ENCODE measurements around the gene PALD1. TPM values are rescaled to one million over a fixed set of nuclear protein-coding genes. Genes with fewer than 3 reads are reported as not detected.

PALD1 gene
- polyA plus RNA-seq, 1 donor from 2014 or later, result 0.08 TPM

DNA sequence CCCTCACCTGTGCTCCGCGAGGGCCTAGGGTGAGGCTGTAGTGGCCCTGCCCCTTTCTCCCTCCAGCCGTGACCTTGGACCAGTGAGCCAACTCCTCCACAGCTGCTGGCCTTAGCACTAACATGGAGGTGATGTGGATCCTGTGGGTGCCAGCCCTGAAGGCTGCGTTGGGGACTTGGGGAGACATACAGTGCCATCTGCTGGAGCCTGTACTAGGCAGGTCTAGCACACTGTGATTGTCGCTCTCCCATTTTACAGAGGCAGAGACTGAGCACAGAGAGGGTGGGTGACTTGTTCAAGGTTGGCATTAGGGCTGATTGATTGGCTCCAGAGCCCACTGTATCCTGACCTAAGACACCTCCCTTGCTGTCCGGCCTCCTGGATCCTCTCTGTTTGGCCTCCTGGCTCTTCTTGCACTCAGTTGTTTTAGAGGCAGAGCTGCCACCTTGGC is 86.4 kb downstream of the PALD1 start:
- H3K4me3 Mint-ChIP-seq, result no peak overlapping the region
- H3K4me1 Mint-ChIP-seq, result peaks cover 0 to 6% (median 0%) of the 10 kb centered on the region in 3 donors
- peak overlapping the region in 1 of 3 donors; percentile 86 for H3K27ac Mint-ChIP-seq
- H3K9me3 Mint-ChIP-seq, result no peaks in the 10 kb centered on the region
- peaks cover 4% of the 10 kb centered on the region for H3K36me3 Mint-ChIP-seq
- peaks cover 1% of the 10 kb centered on the region for H3K27me3 Mint-ChIP-seq

DNA sequence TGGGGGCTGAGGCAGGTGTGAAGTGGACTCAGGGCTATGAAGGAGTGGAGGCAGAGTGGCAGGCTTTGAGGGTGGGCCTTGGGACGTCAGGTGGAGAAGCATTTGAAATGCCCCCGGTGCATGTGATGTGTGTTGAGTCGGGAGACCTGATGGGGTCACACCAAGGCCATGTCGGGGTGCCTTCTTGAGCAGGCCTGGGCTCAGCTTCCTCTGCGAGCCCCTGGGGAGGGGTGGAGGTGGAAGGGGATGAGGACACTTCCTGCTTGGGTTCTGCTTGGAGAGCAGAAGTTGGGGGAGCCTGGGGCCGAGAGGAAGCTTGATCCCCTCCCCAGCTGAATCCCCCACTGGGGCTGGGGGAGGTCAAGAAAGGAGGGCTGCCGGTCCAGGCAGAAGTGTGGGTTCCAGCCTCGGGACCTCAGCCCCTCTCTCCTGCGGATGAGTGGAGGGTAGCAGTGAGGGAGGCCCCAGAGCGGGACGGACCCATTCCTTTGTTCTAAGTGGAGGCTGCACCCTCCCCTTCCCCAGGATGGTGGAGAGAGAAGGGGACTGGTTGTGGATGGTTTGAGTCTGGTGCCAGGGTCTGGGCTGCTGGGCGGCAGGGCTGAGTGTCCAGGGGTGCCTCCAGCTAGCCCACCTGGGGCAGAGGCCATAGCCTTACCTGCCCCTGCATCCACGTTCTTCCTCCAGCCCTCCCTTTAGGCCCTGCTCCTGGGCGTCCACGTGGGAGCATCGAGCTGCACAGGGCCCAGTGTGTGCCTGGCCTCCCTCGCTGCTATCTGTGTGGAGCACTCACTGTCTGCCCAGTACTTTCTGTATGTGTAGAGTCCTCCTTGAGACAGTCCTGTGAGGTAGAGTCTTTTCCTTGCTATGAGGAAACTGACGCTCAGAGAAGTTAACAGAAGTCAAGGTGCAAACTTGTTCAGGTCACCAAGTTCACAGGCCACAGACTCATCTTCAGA is 87.3 kb downstream of the PALD1 start:
- H3K27me3 Mint-ChIP-seq, result peaks cover 1% of the 10 kb centered on the region
- H3K4me1 Mint-ChIP-seq, result peaks cover 0 to 4% (median 0%) of the 10 kb centered on the region in 3 donors
- no peak overlapping the region for H3K4me3 Mint-ChIP-seq
- H3K9me3 Mint-ChIP-seq, result no peaks in the 10 kb centered on the region
- peaks cover 4% of the 10 kb centered on the region for H3K36me3 Mint-ChIP-seq
- H3K27ac Mint-ChIP-seq, result peak overlapping the region in 1 of 3 donors; percentile 86

DNA sequence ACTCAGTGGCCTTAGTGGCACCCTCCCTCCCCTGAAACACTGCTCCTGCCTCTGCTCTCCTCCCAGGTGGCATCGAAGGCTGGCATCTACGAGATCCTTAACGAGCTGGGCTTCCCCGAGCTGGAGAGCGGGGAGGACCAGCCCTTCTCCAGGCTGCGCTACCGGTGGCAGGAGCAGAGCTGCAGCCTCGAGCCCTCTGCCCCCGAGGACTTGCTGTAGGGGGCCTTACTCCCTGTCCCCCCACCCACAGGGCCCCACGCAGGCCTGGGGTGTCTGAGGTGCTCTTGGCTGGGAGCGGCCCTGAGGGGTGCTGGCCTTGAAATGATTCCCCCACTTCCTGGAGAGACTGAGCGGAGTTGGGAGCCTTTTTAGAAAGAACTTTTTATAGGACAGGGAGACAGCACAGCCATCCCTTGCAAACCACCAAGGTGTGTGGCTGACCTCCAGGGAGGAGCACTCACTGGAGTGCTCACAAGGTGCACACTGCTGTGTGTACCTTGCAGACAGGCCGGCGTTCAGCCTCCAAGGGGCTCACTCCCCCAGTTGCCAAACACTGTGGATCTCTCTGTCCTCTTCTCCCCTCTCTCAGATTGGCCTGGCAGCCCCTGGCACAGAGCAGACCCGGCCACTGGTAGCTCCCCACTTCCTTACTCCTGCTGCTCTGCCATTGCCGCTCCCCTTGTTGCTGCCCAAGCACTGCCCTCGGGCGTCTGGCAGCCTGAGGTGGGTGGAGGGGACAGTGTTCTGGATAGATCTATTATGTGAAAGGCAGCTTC is 88.1 kb downstream of the PALD1 start:
- Mint-ChIP-seq H3K4me3 (no peak overlapping the region), H3K27ac (no peak overlapping the region), H3K9me3 (no peaks in the 10 kb centered on the region), H3K36me3 (peaks cover 4% of the 10 kb centered on the region), H3K4me1 (peaks cover 0 to 3% (median 0%) of the 10 kb centered on the region in 3 donors), H3K27me3 (peaks cover 1% of the 10 kb centered on the region)

DNA sequence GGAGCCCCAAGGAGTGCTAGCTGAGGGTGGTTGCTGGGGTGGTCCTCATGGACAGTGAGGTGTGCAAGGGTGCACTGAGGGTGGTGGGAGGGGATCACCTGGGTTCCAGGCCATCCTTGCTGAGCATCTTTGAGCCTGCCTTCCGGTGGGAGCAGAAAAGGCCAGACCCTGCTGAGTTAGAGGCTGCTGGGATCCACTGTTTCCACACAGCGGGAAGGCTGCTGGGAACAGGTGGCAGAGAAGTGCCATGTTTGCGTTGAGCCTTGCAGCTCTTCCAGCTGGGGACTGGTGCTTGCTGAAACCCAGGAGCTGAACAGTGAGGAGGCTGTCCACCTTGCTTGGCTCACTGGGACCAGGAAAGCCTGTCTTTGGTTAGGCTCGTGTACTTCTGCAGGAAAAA is 89.0 kb downstream of the PALD1 start:
- Mint-ChIP-seq H3K9me3 (no peaks in the 10 kb centered on the region), H3K27me3 (peaks cover 1% of the 10 kb centered on the region), H3K27ac (no peak overlapping the region), H3K4me1 (peaks cover 0 to 3% (median 0%) of the 10 kb centered on the region in 3 donors), H3K4me3 (no peak overlapping the region), H3K36me3 (peaks cover 4% of the 10 kb centered on the region)

DNA sequence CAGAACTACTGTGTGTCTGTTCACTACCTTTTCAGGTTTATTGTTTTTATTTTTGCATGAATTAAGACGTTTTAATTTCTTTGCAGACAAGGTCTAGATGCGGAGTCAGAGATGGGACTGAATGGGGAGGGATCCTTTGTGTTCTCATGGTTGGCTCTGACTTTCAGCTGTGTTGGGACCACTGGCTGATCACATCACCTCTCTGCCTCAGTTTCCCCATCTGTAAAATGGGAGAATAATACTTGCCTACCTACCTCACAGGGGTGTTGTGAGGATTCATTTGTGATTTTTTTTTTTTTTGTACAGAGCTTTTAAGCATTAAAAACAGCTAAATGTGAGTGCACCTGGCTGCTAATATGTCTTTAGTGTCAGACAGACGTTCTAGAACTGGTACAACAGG is 89.5 kb downstream of the PALD1 start:
- Mint-ChIP-seq H3K4me3 (no peak overlapping the region), H3K4me1 (peaks cover 0 to 3% (median 0%) of the 10 kb centered on the region in 3 donors), H3K27me3 (peaks cover 1% of the 10 kb centered on the region), H3K27ac (no peak overlapping the region), H3K36me3 (peaks cover 4% of the 10 kb centered on the region), H3K9me3 (no peaks in the 10 kb centered on the region)

DNA sequence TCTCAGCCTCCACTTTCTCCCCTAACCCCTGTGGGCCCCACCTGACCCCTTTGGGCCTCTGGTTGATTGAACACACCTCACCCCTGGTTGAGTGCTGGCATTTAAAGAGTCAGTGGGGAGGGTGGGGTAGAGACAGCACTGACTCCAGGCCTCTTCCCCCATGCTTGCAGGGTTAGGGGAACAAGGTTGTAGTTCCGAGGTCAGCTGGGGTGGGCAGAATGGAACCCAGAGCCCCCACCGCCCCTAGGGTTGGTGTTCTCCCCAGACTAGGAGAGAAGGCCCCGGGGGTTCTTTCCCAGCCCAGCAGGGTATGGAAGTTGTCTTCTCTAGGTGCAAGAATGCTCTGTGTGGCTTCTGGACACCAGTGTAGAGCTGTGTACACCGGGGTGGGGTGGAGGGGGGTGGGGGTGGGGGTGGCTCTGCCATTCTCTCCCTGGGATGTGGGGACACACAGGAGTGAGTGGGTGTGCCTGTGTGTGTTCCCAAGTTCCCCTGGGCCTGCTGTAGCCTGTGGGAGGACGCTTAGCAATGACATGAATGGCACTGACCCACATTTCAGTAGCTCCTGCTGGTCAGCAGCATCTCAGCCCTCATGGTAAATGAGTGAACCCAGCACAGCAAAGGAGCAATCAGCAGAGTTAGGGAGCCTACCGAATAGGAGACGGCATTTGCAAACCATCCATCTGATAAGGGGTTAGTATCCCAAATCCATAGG is 90.4 kb downstream of the PALD1 start:
- H3K36me3 Mint-ChIP-seq, result peaks cover 4% of the 10 kb centered on the region
- H3K4me1 Mint-ChIP-seq, result peaks cover 0 to 3% (median under 1%) of the 10 kb centered on the region in 3 donors
- H3K4me3 Mint-ChIP-seq, result no peak overlapping the region
- peaks cover 1% of the 10 kb centered on the region for H3K27me3 Mint-ChIP-seq
- H3K27ac Mint-ChIP-seq, result no peak overlapping the region
- no peaks in the 10 kb centered on the region for H3K9me3 Mint-ChIP-seq

DNA sequence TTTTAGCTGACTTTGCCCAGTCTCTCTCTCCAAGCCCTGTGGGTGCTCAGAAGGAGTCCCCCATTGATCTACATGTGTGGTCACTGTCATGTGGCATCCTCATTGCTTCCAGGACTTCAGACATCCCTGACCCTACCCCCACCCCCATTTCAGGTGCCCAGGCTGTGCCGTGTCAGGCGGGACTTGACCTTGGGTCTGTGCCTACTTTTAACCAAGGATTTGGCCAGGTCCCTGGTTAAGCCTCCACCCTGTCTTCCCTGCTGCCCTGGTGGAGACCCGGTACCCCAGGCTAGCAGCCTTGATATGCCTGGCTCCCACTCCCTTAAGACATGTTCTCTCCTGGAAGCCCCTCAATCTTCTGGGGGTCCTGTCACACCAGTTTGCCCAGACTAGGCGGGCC is 92.7 kb downstream of the PALD1 start:
- Mint-ChIP-seq H3K4me3 (no peak overlapping the region), H3K27me3 (peaks cover 1% of the 10 kb centered on the region), H3K36me3 (peaks cover 2% of the 10 kb centered on the region), H3K9me3 (no peaks in the 10 kb centered on the region), H3K27ac (no peak overlapping the region), H3K4me1 (peaks cover 7 to 10% (median 10%) of the 10 kb centered on the region in 3 donors)

DNA sequence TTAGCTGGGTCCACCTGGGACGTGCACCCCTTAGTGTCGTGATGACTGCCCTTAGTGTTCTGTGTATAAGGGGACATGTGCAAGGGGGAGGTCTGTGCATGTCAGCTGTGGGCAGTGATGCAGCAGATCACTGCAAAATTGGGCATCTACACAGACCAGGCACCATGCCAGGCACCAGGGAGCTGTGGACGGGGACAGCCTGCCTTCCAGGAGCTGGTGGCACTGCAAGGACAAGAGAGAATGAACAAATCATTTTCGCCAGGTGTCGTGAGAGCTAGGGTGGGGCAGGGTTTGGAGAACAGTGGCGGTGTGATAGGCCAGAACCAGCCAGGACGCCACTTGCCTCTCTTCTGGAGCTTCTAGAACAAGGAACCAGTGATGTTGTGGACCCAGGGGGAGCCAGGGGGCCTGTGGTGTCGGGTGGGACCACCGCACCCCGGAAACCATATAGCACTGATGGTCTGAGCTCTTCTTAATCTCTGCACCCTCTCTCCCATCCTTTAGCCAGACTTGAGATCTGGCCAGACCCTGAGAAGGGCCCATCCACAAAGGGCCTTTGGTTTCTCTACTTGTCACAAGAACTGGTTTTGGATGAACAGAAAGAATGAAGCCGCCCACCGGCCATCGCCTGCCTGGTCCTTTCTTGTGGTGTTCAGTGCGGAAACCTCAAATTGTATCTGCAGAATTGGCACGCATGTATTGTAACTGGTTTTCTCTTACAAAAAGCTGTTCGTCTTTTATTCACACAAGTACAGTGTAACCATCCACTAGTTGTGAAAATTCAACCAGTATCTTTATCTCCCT is 93.3 kb downstream of the PALD1 start:
- H3K27me3 Mint-ChIP-seq, result peaks cover 1% of the 10 kb centered on the region
- no peak overlapping the region for H3K27ac Mint-ChIP-seq
- H3K4me3 Mint-ChIP-seq, result no peak overlapping the region
- peaks cover 2% of the 10 kb centered on the region for H3K36me3 Mint-ChIP-seq
- H3K9me3 Mint-ChIP-seq, result no peaks in the 10 kb centered on the region
- peaks cover 13 to 16% (median 16%) of the 10 kb centered on the region in 3 donors for H3K4me1 Mint-ChIP-seq

DNA sequence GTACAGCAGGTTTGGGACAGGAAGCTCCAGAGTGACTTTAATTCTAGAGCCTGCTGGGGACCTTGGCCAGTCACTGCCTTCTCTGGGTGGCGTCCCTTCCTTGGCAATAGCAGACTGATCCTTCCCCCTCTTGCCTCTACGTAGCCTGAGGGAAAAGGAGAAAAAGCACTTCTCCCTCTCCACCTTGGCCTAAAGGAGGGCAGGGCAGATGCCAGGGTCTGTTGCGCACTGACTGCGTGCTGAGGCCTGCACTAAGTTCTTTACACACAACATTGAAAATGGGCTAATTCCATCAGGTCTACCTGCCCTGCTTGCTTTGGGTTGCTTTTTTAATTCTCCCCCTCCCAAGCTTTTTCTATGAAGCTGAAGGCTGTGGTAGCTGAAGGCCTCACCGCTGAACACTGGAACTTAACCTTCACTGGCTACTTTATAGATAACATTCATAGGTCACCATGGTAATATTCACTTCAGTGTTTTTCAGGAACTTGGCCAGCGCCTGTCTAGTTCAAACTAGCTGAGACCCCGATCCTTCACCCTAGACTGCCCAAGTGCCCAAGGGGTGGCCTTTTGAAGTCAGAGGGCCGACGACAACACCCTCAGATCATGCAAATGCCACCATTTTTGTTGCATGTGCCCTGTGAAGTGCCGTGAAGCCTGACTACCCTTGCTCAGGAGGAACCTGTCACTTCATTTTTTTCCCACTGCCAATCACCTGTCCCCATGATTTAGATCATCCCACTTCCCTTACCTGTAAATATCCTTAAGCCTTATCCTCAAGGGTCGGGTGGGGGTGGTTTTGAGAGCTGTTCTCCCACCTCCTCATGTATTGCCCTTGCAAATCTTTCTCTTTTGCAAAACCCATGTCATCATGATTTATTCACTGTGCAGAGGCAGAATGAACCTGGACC is 95.3 kb downstream of the PALD1 start:
- no peaks in the 10 kb centered on the region for H3K36me3 Mint-ChIP-seq
- no peaks in the 10 kb centered on the region for H3K27me3 Mint-ChIP-seq
- H3K9me3 Mint-ChIP-seq, result no peaks in the 10 kb centered on the region
- H3K4me1 Mint-ChIP-seq, result peaks cover 25 to 31% (median 30%) of the 10 kb centered on the region in 3 donors
- H3K27ac Mint-ChIP-seq, result no peak overlapping the region
- H3K4me3 Mint-ChIP-seq, result peak overlapping the region in 1 of 4 donors; percentile 11

DNA sequence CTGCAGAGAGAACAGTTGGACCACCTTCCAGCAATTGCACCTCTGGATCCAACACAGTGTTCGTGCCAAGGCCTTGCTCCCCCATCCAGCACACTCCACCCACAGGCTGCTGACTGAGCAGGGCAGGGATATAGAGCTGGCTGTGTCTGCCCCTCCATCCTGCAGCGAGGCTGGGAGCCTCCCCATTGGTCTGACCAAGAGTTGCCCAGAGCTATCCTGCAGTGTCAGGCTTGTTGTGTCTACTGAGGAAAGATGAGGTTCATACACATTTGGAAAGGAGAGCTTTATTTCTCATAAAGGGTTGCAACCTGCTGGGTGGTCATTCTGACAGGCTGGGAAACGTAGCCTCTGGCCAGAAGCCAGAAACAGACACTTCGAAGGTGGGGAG is 96.9 kb downstream of the PALD1 start:
- no peaks in the 10 kb centered on the region for H3K9me3 Mint-ChIP-seq
- peak overlapping the region; percentile 2 to 90 (median 69) for H3K27ac Mint-ChIP-seq
- peak overlapping the region in 2 of 4 donors; percentile 86 to 88 for H3K4me3 Mint-ChIP-seq
- H3K36me3 Mint-ChIP-seq, result no peaks in the 10 kb centered on the region
- no peaks in the 10 kb centered on the region for H3K27me3 Mint-ChIP-seq
- H3K4me1 Mint-ChIP-seq, result peaks cover 39 to 40% (median 40%) of the 10 kb centered on the region in 3 donors

DNA sequence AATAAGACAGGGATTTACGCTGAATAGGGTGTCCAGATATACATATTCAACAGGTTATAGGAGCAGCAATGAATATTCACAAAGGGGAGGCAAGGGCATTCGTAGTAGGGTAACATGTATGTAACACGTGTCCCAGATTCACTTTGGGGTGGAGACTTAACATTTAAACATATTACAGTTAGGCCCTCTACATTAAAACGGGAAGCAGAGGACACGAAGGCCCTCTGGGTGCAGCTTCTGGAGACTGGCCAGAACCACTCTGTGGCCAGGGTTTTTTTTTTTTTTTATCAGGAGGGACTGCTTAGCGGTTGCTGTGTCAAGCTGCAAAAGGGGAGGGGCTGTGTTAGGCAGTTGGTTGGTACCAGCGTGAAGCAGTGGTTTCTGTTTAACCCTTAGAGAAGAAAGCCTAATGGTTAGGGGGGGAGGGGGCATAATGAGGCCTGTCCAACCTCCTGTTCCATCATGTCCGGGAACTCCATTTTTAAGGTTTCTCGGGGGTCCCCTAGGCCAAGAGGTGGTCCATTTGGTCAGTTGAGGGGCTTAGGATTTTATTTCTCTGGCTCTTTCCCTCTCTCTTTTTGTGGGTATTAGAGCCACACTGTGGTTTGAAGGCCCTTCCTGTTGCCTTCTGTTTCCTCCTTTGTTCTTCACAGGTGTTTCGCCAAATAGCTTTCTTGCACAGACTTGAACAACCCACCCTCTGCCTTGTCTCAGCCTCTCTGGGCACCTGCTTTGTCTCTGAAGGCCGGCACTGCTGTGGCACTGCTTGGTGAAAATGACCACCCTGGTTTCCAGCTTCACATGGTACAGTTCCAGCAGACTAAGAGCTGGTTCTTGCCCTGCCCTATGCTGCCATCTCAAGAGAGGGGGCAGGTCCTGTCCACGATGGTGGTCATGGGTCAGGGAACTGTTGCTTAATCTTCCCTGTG is 97.6 kb downstream of the PALD1 start:
- Mint-ChIP-seq H3K27me3 (no peaks in the 10 kb centered on the region), H3K4me3 (peak overlapping the region; percentile 21 to 88 (median 72)), H3K36me3 (no peaks in the 10 kb centered on the region), H3K4me1 (peaks cover 39 to 40% (median 40%) of the 10 kb centered on the region in 3 donors), H3K27ac (peak overlapping the region; percentile 2 to 90 (median 69)), H3K9me3 (no peaks in the 10 kb centered on the region)

DNA sequence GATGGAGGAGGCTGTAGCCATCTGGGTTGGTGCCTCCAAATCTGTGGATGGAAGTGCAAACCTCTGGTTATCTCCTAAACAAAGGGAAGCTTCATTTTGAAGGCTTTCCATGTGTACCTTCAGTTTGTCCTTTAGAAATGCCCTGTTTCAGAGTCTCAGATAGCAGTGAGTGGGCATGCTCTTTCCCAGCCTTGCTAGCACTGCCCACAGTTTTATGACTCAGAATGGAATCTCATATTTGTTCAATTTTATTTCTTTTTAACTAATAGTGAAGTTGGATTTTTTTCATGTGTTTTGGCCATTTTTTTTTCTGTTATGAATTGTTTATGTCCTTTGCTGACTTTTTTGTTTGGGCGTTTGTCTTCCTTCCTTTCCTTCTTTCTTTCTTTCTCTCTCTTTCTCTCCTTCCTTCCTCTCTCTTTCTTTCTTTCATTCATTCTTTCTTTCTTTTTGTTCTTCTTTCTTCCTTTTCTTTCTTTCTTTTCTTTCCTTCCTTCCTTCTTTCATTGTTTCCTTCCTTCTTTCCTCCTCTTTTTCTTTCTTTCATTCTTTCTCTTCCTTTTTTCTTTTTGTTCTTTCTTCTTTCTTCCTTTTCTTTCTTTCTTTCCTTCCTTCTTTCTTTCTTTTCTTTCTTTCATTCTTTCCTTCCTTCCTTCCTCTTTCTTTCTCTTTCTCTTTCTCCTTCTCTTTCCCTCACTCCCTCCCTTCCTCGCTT is 98.4 kb downstream of the PALD1 start:
- Mint-ChIP-seq H3K36me3 (no peaks in the 10 kb centered on the region), H3K27me3 (no peaks in the 10 kb centered on the region), H3K4me1 (peaks cover 39 to 40% (median 40%) of the 10 kb centered on the region in 3 donors), H3K9me3 (no peaks in the 10 kb centered on the region), H3K4me3 (peak overlapping the region; percentile 21 to 88 (median 72)), H3K27ac (peak overlapping the region; percentile 2 to 90 (median 69))
